ENCODE results near the gene TRMT61B. TPM values are rescaled to one million over a fixed set of nuclear protein-coding genes. Genes with fewer than 3 reads are reported as not detected.

Gene TRMT61B
- total RNA-seq, 2 experiments from 2014 or later = 18.7 to 20.8 TPM

GRCh38 chr2:28908172-28908571, 38.1 kb upstream of the TRMT61B start:
- POLR2A ChIA-PET = interaction anchor here (0.8 kb wide), 1 partner anchor 14 kb away, joined by 3 read pairs; the partner anchor contains the start of gene WDR43
- CTCF ChIA-PET = no interaction called here
- peaks cover 18% of the 10 kb centered on the region for H3K4me1 Mint-ChIP-seq (ENCODE audit: low read depth)
- no peak overlapping the region for H3K27ac Mint-ChIP-seq
- H3K9me3 Mint-ChIP-seq = no peaks in the 10 kb centered on the region
- no peaks in the 10 kb centered on the region for H3K9me3 ChIP-seq (ENCODE audit: control insufficient read depth in 1 of 2, insufficient read depth in 1 of 2, low read length in 2 of 2)
- no peaks in the 10 kb centered on the region for H3K4me1 ChIP-seq (ENCODE audit: insufficient read depth, low read length)
- H3K27ac ChIP-seq (ENCODE audit: low read depth in 1 of 2, low read length in 2 of 2) = no peak overlapping the region
- no peaks in the 10 kb centered on the region for H3K27me3 Mint-ChIP-seq
- no peak for ATAC-seq (ENCODE audit: poor library complexity)
- H3K27me3 ChIP-seq (ENCODE audit: control insufficient read depth in 1 of 2, insufficient read depth in 2 of 2, low read length in 2 of 2) = no peaks in the 10 kb centered on the region
- intact Hi-C loops (cut with DNase I, micrococcal nuclease) = no loop called here
- TF ChIP-seq, protein P1, sequence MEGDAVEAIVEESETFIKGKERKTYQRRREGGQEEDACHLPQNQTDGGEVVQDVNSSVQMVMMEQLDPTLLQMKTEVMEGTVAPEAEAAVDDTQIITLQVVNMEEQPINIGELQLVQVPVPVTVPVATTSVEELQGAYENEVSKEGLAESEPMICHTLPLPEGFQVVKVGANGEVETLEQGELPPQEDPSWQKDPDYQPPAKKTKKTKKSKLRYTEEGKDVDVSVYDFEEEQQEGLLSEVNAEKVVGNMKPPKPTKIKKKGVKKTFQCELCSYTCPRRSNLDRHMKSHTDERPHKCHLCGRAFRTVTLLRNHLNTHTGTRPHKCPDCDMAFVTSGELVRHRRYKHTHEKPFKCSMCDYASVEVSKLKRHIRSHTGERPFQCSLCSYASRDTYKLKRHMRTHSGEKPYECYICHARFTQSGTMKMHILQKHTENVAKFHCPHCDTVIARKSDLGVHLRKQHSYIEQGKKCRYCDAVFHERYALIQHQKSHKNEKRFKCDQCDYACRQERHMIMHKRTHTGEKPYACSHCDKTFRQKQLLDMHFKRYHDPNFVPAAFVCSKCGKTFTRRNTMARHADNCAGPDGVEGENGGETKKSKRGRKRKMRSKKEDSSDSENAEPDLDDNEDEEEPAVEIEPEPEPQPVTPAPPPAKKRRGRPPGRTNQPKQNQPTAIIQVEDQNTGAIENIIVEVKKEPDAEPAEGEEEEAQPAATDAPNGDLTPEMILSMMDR (IDR thresholded peaks at IDR 0.05) = no peak
- no peak overlapping the region for H3K4me3 ChIP-seq (ENCODE audit: low read length)
- DNase-seq = no peak
- H3K36me3 Mint-ChIP-seq (ENCODE audit: low read depth) = peaks cover 92% of the 10 kb centered on the region
- H3K36me3 ChIP-seq (ENCODE audit: insufficient read depth, low read length) = peaks cover 81% of the 10 kb centered on the region
- no peak overlapping the region for H3K4me3 Mint-ChIP-seq

DNA sequence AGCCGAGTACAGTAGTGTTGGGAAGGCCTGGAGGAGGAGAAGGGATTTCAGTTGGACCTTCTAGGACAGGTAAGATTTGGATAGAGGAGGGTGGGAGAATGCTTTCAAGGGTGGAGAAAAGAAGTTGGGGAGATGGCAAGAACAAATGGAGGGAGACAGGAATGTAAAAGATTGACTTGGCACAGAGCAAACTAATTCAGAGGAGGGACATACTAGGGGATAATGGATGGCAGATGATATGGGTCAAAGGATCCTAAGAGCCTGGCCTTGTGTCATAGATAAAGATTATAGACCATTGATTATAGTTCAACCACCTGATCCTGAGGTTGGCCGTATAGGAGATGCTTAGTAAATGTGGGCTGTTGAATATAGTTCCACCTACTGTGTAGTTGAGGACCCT, 36.7 kb upstream of the TRMT61B start:
- Histone ChIP-seq H3K36me3 (ENCODE audit: insufficient read depth, low read length) (peaks cover 79% of the 10 kb centered on the region), H3K9me3 (ENCODE audit: control insufficient read depth in 1 of 2, insufficient read depth in 1 of 2, low read length in 2 of 2) (no peaks in the 10 kb centered on the region), H3K4me1 (ENCODE audit: insufficient read depth, low read length) (no peaks in the 10 kb centered on the region), H3K27ac (ENCODE audit: low read depth in 1 of 2, low read length in 2 of 2) (no peak overlapping the region), H3K27me3 (ENCODE audit: control insufficient read depth in 1 of 2, insufficient read depth in 2 of 2, low read length in 2 of 2) (no peaks in the 10 kb centered on the region), H3K4me3 (ENCODE audit: low read length) (no peak overlapping the region)
- Mint-ChIP-seq H3K4me1 (ENCODE audit: low read depth) (peaks cover 26% of the 10 kb centered on the region), H3K36me3 (ENCODE audit: low read depth) (peaks cover 95% of the 10 kb centered on the region), H3K9me3 (no peaks in the 10 kb centered on the region), H3K27ac (no peak overlapping the region), H3K4me3 (no peak overlapping the region), H3K27me3 (no peaks in the 10 kb centered on the region)
- POLR2A ChIA-PET = interaction anchor here (1.1 kb wide), 1 partner anchor 12 kb away, joined by 3 read pairs; the partner anchor contains the start of gene WDR43
- DNase-seq (no peak), ATAC-seq (ENCODE audit: poor library complexity) (no peak)
- CTCF ChIA-PET = no interaction called here
- TF ChIP-seq, protein P1 (IDR thresholded peaks at IDR 0.05) = no peak
- intact Hi-C loops (cut with DNase I, micrococcal nuclease) = no loop called here

DNA sequence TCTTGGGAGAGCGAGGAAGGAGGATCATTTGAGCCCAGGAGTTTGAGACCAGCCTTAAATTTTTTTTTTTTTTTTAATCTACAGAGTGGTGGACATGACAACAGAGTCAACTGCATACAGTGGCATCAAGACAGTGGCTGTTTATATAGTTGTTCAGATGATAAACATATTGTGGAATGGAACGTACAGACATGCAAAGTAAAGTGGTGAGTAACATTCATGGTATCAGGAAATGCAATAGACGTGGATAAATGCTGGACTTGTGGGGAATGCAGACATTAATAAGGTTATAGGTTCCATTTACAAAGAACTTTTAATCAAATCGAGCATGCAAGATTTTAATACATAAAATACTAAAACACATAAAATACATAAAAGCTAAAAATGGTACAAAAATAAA, 36.3 kb upstream of the TRMT61B start:
- CTCF ChIA-PET = no interaction called here
- DNase-seq = no peak
- TF ChIP-seq, protein P1 (IDR thresholded peaks at IDR 0.05) = no peak
- ATAC-seq (ENCODE audit: poor library complexity) = no peak
- H3K4me3 ChIP-seq (ENCODE audit: low read length) = no peak overlapping the region
- H3K9me3 ChIP-seq (ENCODE audit: control insufficient read depth in 1 of 2, insufficient read depth in 1 of 2, low read length in 2 of 2) = no peaks in the 10 kb centered on the region
- intact Hi-C loops (cut with DNase I, micrococcal nuclease) = no loop called here
- Mint-ChIP-seq H3K36me3 (ENCODE audit: low read depth) (peaks cover 96% of the 10 kb centered on the region), H3K9me3 (no peaks in the 10 kb centered on the region), H3K4me3 (no peak overlapping the region), H3K27ac (no peak overlapping the region), H3K4me1 (ENCODE audit: low read depth) (peaks cover 30% of the 10 kb centered on the region), H3K27me3 (no peaks in the 10 kb centered on the region)
- H3K4me1 ChIP-seq (ENCODE audit: insufficient read depth, low read length) = no peaks in the 10 kb centered on the region
- POLR2A ChIA-PET = interaction anchor here (1.0 to 1.1 kb wide), 2 partner anchors 12 to 36 kb away, joined by 3 read pairs; partner anchors contain the start of genes TRMT61B and WDR43
- H3K27me3 ChIP-seq (ENCODE audit: control insufficient read depth in 1 of 2, insufficient read depth in 2 of 2, low read length in 2 of 2) = no peaks in the 10 kb centered on the region
- no peak overlapping the region for H3K27ac ChIP-seq (ENCODE audit: low read depth in 1 of 2, low read length in 2 of 2)
- peaks cover 78% of the 10 kb centered on the region for H3K36me3 ChIP-seq (ENCODE audit: insufficient read depth, low read length)

Measured in CD4-positive, alpha-beta T cell (primary cell).